Adrenal gland (tissue), 12 donors: ENCODE measurements around the gene FKBP9. TPM values are rescaled to one million over a fixed set of nuclear protein-coding genes. Genes with fewer than 3 reads are reported as not detected.

Experiments
- DNase-seq, 7 donors: peaks; one replicate each; pipeline ENCODE4 v3.0.0-alpha.2; 2019 to 2020
- H3K27ac ChIP-seq, 5 donors: fragments of 200-600 bp; sonication (generic) in 4 of 5; 1 replicate in 3 of 5; 2 replicates in 2 of 5; pipeline versions ENCODE4 v1.5.1 to v1.8.0; 2016 to 2020; ENCODE audit warnings: mild to moderate bottlenecking in 1 of 5
- H3K27me3 ChIP-seq: fragments of 200-600 bp; 2 replicates; pipeline ENCODE4 v1.8.0; 2021
- H3K36me3 ChIP-seq, 2 donors: fragments of 200-600 bp; replicated peaks in 1 of 2; 1 replicate in 1 of 2; 2 replicates in 1 of 2; pipeline versions ENCODE4 v1.5.1 to v1.8.0; 2018 to 2022
- H3K4me1 ChIP-seq, 2 donors: fragments of 200-600 bp; replicated peaks in 1 of 2; 1 replicate in 1 of 2; 2 replicates in 1 of 2; pipeline versions ENCODE4 v1.5.1 to v1.8.0; 2018 to 2021
- H3K4me3 ChIP-seq, 4 donors: fragments of 200-600 bp; sonication (generic) in 3 of 4; one replicate each; pipeline ENCODE4 v1.5.1; 2016 to 2018
- H3K9me3 ChIP-seq, 3 donors: fragments of 200-600 bp; sonication (generic) in 1 of 3; replicated peaks in 1 of 3; 1 replicate in 2 of 3; 2 replicates in 1 of 3; pipeline versions ENCODE4 v1.5.1 to v1.8.0; 2016 to 2021
- POLR2A ChIP-seq, 2 donors: fragments of 450-650 bp; IDR thresholded peaks; one replicate each; pipeline ENCODE4 v1.6.1; 2017; ENCODE audit warnings: antibody characterized with exemption in 2 of 2, mild to moderate bottlenecking in 2 of 2, moderate library complexity in 1 of 2
- WGBS, 4 donors: extraction: QIAGEN DNeasy Blood & Tissue Kit in 2 of 4; methylation state at CpG; one replicate each; pipeline versions ENCODE4 v1.1.5 to v1.1.7; 2013 to 2017; 5-methylcytosine and 5-hydroxymethylcytosine counted together
- intact Hi-C, 2 donors: fragments of 100-400 bp; cut with DNase I; formaldehyde crosslinking; loops; one replicate each; pipeline versions ENCODE4 v1.14.1 to v1.15.0; 2022 to 2023
- polyA plus RNA-seq, 3 donors: library from polyadenylated mRNA; stranded (reverse); fragments of 200-250 nt in 2 of 3; fragments of 350-450 nt in 1 of 3; fragmentation: Illumina TruSeq in 1 of 3; extraction: RNeasy Lipid Tissue Mini Kit (QIAGEN cat#74804) in 1 of 3; gene quantifications; one replicate each; pipeline ENCODE4 v1.2.3, GENCODE V29; 2013 to 2014
- total RNA-seq, 9 donors: library from RNA; depleted of rRNA in 4 of 9; stranded (reverse); fragments of >200 nt in 4 of 9; fragments of 120-200 nt in 1 of 9; fragmentation: NEBNext Ultra II Directional in 1 of 9; extraction: Animal tissue kit (Norgen Biotek cat#: 25700) in 1 of 9; gene quantifications; one replicate each; pipeline versions ENCODE4 v1.1.0 to v1.2.4, GENCODE V29; 2013 to 2023
- TF ChIP-seq, protein P1 (sequence below), 6 experiments: fragments of 450-650 bp in 4 of 6; fragments of 200-600 bp in 2 of 6; sonication (generic) in 1 of 6; IDR thresholded peaks; 1 replicate in 5 of 6; 2 replicates in 1 of 6; pipeline versions ENCODE4 v1.5.1 to v1.8.0; 2016 to 2021; ENCODE audit warnings: antibody characterized with exemption in 6 of 6, mild to moderate bottlenecking in 2 of 6, moderate library complexity in 1 of 6
- donor health status: healthy with polysubstance abuse.
- donor health status: Bipolar disorder and iron deficiency.
- donor health status: DM: yes; HTN: yes; CAD: no.
- donor health status: DM: no; HTN: no; CAD: no.
- donor health status: DM: no; HTN: no; CAD: no.
- donor health status: DM: yes; HTN: yes; CAD: no.

Gene FKBP9
- total and polyA plus RNA-seq, 12 donors = 26.8 to 299 (median 144) TPM

- peaks cover 0 to 45% of the 10 kb centered on the region in 2 donors for H3K4me1 ChIP-seq
These were observed 87.7 kb downstream of the FKBP9 start for GRCh38 chr7:33044986-33045385.

GRCh38 chr7:33048257-33048656 is 91.0 kb downstream of the FKBP9 start:
- 92 to 99% (median 98%) methylated on average over 3 of the region's 3 CpGs for WGBS, 4 donors
- no peaks in the 10 kb centered on the region for H3K27me3 ChIP-seq
- peaks cover 0 to 40% of the 10 kb centered on the region in 2 donors for H3K4me1 ChIP-seq
- DNase-seq = no peak
- no peak overlapping the region for H3K4me3 ChIP-seq
- TF ChIP-seq, protein P1, sequence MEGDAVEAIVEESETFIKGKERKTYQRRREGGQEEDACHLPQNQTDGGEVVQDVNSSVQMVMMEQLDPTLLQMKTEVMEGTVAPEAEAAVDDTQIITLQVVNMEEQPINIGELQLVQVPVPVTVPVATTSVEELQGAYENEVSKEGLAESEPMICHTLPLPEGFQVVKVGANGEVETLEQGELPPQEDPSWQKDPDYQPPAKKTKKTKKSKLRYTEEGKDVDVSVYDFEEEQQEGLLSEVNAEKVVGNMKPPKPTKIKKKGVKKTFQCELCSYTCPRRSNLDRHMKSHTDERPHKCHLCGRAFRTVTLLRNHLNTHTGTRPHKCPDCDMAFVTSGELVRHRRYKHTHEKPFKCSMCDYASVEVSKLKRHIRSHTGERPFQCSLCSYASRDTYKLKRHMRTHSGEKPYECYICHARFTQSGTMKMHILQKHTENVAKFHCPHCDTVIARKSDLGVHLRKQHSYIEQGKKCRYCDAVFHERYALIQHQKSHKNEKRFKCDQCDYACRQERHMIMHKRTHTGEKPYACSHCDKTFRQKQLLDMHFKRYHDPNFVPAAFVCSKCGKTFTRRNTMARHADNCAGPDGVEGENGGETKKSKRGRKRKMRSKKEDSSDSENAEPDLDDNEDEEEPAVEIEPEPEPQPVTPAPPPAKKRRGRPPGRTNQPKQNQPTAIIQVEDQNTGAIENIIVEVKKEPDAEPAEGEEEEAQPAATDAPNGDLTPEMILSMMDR (IDR thresholded peaks at IDR 0.05) = no peak
- TF ChIP-seq POLR2A (IDR thresholded peaks at IDR 0.05) = no peak
- no peaks in the 10 kb centered on the region for H3K9me3 ChIP-seq
- H3K27ac ChIP-seq = no peak overlapping the region
- intact Hi-C loops = no loop called here
- no peaks in the 10 kb centered on the region for H3K36me3 ChIP-seq

More at GRCh38 chr7:33044986-33045385, 87.7 kb downstream of the FKBP9 start:
- 24 to 73% (median 36%) methylated on average over 2 of the region's 2 CpGs for WGBS, 4 donors
- Histone ChIP-seq H3K9me3 (no peaks in the 10 kb centered on the region), H3K4me3 (no peak overlapping the region), H3K36me3 (no peaks in the 10 kb centered on the region), H3K27ac (no peak overlapping the region), H3K27me3 (no peaks in the 10 kb centered on the region)
- no peak for DNase-seq
- intact Hi-C loops = no loop called here
- TF ChIP-seq POLR2A (IDR thresholded peaks at IDR 0.05) = no peak
- TF ChIP-seq, protein P1 (IDR thresholded peaks at IDR 0.05) = no peak

DNA sequence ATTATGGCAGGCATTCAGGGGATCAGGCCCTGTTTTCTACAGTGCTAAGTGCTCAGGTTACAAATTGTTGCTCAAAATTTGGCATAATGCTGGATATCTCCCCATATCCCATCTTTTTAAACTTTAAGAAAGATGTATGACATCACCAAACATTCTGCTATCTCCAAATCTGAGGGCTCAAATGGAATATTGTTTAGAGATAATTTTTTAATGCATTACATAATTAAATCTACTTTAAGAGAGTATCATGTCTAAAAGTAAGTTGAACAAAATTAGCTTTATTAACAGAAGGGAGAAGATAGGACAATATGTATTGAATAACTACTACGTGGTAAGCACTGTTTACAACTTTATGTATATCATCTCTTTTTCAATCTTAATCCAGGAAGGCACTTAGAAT is 91.5 kb downstream of the FKBP9 start:
- Histone ChIP-seq H3K4me3 (no peak overlapping the region), H3K36me3 (no peaks in the 10 kb centered on the region), H3K4me1 (peaks cover 0 to 35% of the 10 kb centered on the region in 2 donors), H3K27ac (no peak overlapping the region), H3K9me3 (no peaks in the 10 kb centered on the region), H3K27me3 (no peaks in the 10 kb centered on the region)
- no peak for DNase-seq
- TF ChIP-seq, protein P1 (IDR thresholded peaks at IDR 0.05) = no peak
- no peak for TF ChIP-seq POLR2A (IDR thresholded peaks at IDR 0.05)
- 88 to 95% (median 93%) methylated on average over 1 of the region's 1 CpG for WGBS, 4 donors
- intact Hi-C loops = no loop called here

DNA sequence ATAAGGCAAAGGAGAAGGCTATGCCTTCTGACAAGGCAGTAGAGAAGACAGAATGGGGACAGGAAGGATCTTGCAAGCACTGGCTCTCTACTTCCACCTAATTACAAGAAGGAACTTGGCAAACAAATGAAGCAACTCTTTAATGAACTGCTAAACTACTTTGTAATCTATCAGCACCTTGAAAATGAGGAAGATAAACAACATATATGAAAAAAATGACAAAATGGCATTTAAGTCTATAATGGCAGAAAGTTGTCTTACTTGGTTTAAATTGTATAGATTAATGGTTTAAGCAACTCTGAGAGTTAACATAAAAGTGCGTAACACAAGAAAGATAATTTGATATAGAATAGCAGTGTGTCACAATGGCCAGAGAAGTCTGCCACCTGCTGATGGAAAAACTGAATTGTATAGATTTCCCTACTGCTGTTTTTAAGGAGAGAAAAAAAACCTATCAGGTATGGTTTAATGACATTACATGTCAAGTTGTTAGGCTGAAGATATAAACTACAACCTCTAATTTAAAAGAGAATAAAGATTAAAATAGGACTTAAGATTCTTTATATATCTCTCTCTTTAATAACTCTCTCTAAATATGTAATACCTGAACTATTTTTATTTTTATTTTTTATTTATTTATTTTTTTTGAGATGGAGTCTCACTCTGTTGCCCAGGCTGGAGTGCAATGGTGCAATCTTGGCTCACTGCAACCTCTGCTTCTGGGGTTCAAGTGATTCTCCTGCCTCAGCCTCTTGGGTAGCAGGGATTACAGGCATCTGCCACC is 93.5 kb downstream of the FKBP9 start:
- Histone ChIP-seq H3K9me3 (no peaks in the 10 kb centered on the region), H3K27ac (peak overlapping the region in 4 of 5 donors; percentile 34 to 61 (median 54)), H3K27me3 (no peaks in the 10 kb centered on the region), H3K4me3 (peak overlapping the region in 1 of 4 donors; percentile 2), H3K36me3 (no peaks in the 10 kb centered on the region), H3K4me1 (peaks cover 0 to 20% of the 10 kb centered on the region in 2 donors)
- TF ChIP-seq, protein P1 (IDR thresholded peaks at IDR 0.05) = peak; percentile 54 to 76 (median 64)
- no peak for TF ChIP-seq POLR2A (IDR thresholded peaks at IDR 0.05)
- intact Hi-C loops = loop anchor here in 1 of 2 donors (10.0 kb wide), 1 partner anchor 96 kb away; the partner anchor contains the start of gene FKBP9
- WGBS, 4 donors = 0 to 23% (median 1%) methylated on average over 1 of the region's 1 CpG
- DNase-seq = peak in 3 of 7 donors; percentile 17 to 34 (median 34)
